Measurements from ENCODE around the gene DPP10. TPM values are rescaled to one million over a fixed set of nuclear protein-coding genes. Genes with fewer than 3 reads are reported as not detected.

Gene DPP10
- total RNA-seq, 2 donors from 2014 or later, result not detected

DNA sequence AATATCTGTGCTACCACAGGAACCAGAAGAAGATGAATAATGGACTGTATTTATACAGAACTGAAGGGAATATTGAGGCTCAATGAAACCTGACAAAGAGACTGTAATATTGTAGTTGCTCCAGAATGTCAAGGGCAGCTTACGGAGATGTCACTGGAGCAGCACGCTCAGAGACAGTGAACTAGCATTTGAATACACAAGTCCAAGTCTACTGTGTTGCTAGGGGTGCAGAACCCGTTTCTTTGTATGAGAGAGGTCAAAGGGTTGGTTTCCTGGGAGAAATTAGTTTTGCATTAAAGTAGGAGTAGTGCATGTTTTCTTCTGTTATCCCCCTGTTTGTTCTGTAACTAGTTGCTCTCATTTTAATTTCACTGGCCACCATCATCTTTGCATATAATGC lies 1399.9 kb downstream of the DPP10 start:
- DNase-seq (ENCODE audit: low spot score), result no peak

GRCh38 chr2:115848192-115848591 lies 1405.8 kb downstream of the DPP10 start:
- H3K9me3 ChIP-seq, result no peaks in the 10 kb centered on the region
- no peaks in the 10 kb centered on the region for H3K27me3 ChIP-seq (replicated peaks; ENCODE audit: insufficient read depth)
- H3K4me1 ChIP-seq (ENCODE audit: control insufficient read depth in 1 of 2, low read depth in 2 of 2), result no peaks in the 10 kb centered on the region
- no peak overlapping the region for H3K27ac ChIP-seq
- DNase-seq (ENCODE audit: low spot score), result no peak
- H3K36me3 ChIP-seq, result no peaks in the 10 kb centered on the region
- ATAC-seq (ENCODE audit: insufficient number of reproducible peaks, low FRiP score, low read depth), result no peak
- no peak for TF ChIP-seq CTCF (IDR thresholded peaks at IDR 0.05)
- no peak overlapping the region for H3K4me3 ChIP-seq

More for the DNA sequence above, 1399.9 kb downstream of the DPP10 start:
- TF ChIP-seq CTCF (IDR thresholded peaks at IDR 0.05), result no peak
- Histone ChIP-seq H3K27me3 (replicated peaks; ENCODE audit: insufficient read depth) (no peaks in the 10 kb centered on the region), H3K36me3 (no peaks in the 10 kb centered on the region), H3K4me1 (ENCODE audit: control insufficient read depth in 1 of 2, low read depth in 2 of 2) (no peaks in the 10 kb centered on the region), H3K4me3 (no peak overlapping the region), H3K9me3 (no peaks in the 10 kb centered on the region), H3K27ac (no peak overlapping the region)
- ATAC-seq (ENCODE audit: insufficient number of reproducible peaks, low FRiP score, low read depth), result no peak

DNA sequence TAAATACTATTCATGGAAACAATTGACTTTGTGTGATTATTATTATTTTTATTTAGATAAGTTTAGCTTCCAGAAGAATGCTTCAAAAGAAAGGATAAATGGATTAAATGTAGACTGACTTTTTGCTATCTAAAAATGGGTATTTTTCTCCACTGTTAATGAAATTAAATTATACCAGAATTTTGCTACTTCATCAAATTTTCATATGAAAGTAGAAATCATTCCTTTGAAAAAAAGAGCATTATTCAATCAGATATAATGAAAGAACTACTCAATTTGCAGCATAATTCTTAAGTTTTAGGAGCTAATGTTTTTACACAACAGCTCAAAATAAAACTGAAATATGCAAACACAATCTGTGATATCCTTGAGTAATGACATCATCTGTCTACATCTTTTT lies 1424.6 kb downstream of the DPP10 start:
- no peak for TF ChIP-seq CTCF (IDR thresholded peaks at IDR 0.05)
- H3K36me3 ChIP-seq, result no peaks in the 10 kb centered on the region
- no peaks in the 10 kb centered on the region for H3K27me3 ChIP-seq (replicated peaks; ENCODE audit: insufficient read depth)
- DNase-seq (ENCODE audit: low spot score), result no peak
- H3K4me1 ChIP-seq (ENCODE audit: control insufficient read depth in 1 of 2, low read depth in 2 of 2), result no peaks in the 10 kb centered on the region
- H3K4me3 ChIP-seq, result no peak overlapping the region
- no peaks in the 10 kb centered on the region for H3K9me3 ChIP-seq
- no peak overlapping the region for H3K27ac ChIP-seq
- ATAC-seq (ENCODE audit: insufficient number of reproducible peaks, low FRiP score, low read depth), result no peak

DNA sequence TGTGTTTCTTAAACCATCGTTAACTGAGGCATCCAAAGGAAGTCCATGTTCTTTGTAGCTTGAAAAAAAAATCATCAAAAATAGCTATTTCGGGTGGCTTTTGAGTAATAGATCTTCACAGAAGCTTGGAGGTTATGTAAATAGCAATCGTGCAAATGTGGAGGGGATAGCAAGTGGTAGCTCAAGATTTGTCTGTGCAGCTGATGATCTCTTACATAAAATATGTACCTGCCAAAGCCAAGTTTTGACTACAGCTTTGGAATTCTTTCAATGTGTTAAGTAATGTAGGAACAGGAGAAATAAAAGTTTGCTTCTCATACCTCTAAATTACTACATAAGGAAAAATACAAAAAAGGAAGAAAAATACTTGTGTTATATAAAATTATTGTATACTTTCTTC lies 1432.0 kb downstream of the DPP10 start:
- H3K4me1 ChIP-seq (ENCODE audit: control insufficient read depth in 1 of 2, low read depth in 2 of 2), result no peaks in the 10 kb centered on the region
- H3K9me3 ChIP-seq, result no peaks in the 10 kb centered on the region
- H3K4me3 ChIP-seq, result no peak overlapping the region
- no peak overlapping the region for H3K27ac ChIP-seq
- H3K27me3 ChIP-seq (replicated peaks; ENCODE audit: insufficient read depth), result no peaks in the 10 kb centered on the region
- no peaks in the 10 kb centered on the region for H3K36me3 ChIP-seq
- ATAC-seq (ENCODE audit: insufficient number of reproducible peaks, low FRiP score, low read depth) (no peak), DNase-seq (ENCODE audit: low spot score) (no peak)
- no peak for TF ChIP-seq CTCF (IDR thresholded peaks at IDR 0.05)

- H3K4me1 ChIP-seq (ENCODE audit: control insufficient read depth in 1 of 2, low read depth in 2 of 2), result no peaks in the 10 kb centered on the region
- H3K27ac ChIP-seq, result no peak overlapping the region
- H3K27me3 ChIP-seq (replicated peaks; ENCODE audit: insufficient read depth), result no peaks in the 10 kb centered on the region
- no peak overlapping the region for H3K4me3 ChIP-seq
- H3K36me3 ChIP-seq, result no peaks in the 10 kb centered on the region
- TF ChIP-seq CTCF (IDR thresholded peaks at IDR 0.05), result no peak
- no peaks in the 10 kb centered on the region for H3K9me3 ChIP-seq
- DNase-seq (ENCODE audit: low spot score), result no peak
- no peak for ATAC-seq (ENCODE audit: insufficient number of reproducible peaks, low FRiP score, low read depth)
Observed at GRCh38 chr2:115880558-115880957, 1438.1 kb downstream of the DPP10 start.
